DLD1 (cell line): ENCODE measurements around the gene CNTN5.
"Not testable (repeated sequence)": the region's sequence is repeated elsewhere in the genome, so short reads cannot be mapped to it uniquely, and the experiment has no call there.

ENCODE experiments used
- in situ Hi-C: cut with HindIII; loops from 2 replicates; pipeline ENCODE4 v1.10.0; 2017; ENCODE audit warnings: low sequenced_read_pairs

The CNTN5 gene

GRCh38 chr11:99268886-99269285, 248.1 kb downstream of the CNTN5 start:
- in situ Hi-C loops: no loop called here

- in situ Hi-C loops: no loop called here
Observed at GRCh38 chr11:99271527-99271926, 250.8 kb downstream of the CNTN5 start.

- in situ Hi-C loops: no loop called here
Observed at GRCh38 chr11:99275521-99275920, 254.8 kb downstream of the CNTN5 start.

GRCh38 chr11:99277281-99277680, 256.5 kb downstream of the CNTN5 start:
- in situ Hi-C loops: no loop called here

GRCh38 chr11:99279266-99279665, 258.5 kb downstream of the CNTN5 start:
- in situ Hi-C loops: no loop called here

GRCh38 chr11:99281331-99281730, 260.6 kb downstream of the CNTN5 start:
- in situ Hi-C loops: no loop called here

GRCh38 chr11:99297925-99298324, 277.2 kb downstream of the CNTN5 start:
- in situ Hi-C loops: not testable (repeated sequence)

GRCh38 chr11:99307510-99308088, 286.9 kb downstream of the CNTN5 start:
- in situ Hi-C loops: no loop called here

GRCh38 chr11:99311870-99312269, 291.1 kb downstream of the CNTN5 start:
- in situ Hi-C loops: no loop called here

GRCh38 chr11:99316776-99317520, 296.2 kb downstream of the CNTN5 start:
- in situ Hi-C loops: no loop called here

- in situ Hi-C loops: no loop called here
Observed at GRCh38 chr11:99320769-99321290, 300.1 kb downstream of the CNTN5 start.

- in situ Hi-C loops: no loop called here
Observed at GRCh38 chr11:99325847-99326246, 305.1 kb downstream of the CNTN5 start.

GRCh38 chr11:99327066-99327465, 306.3 kb downstream of the CNTN5 start:
- in situ Hi-C loops: no loop called here

- in situ Hi-C loops: no loop called here
Observed at GRCh38 chr11:99327527-99327926, 306.8 kb downstream of the CNTN5 start.

- in situ Hi-C loops: no loop called here
Observed at GRCh38 chr11:99333621-99334020, 312.9 kb downstream of the CNTN5 start.

GRCh38 chr11:99343117-99343516, 322.4 kb downstream of the CNTN5 start:
- in situ Hi-C loops: no loop called here

GRCh38 chr11:99349151-99349673, 328.5 kb downstream of the CNTN5 start:
- in situ Hi-C loops: no loop called here

GRCh38 chr11:99351624-99352023, 330.9 kb downstream of the CNTN5 start:
- in situ Hi-C loops: no loop called here

- in situ Hi-C loops: no loop called here
Observed at GRCh38 chr11:99352642-99353041, 331.9 kb downstream of the CNTN5 start.

GRCh38 chr11:99366546-99366945, 345.8 kb downstream of the CNTN5 start:
- in situ Hi-C loops: no loop called here

GRCh38 chr11:99368583-99368982, 347.8 kb downstream of the CNTN5 start:
- in situ Hi-C loops: no loop called here

GRCh38 chr11:99370549-99371216, 349.9 kb downstream of the CNTN5 start:
- in situ Hi-C loops: no loop called here
